WTC11 (cell line): ENCODE results near the gene CENPX. TPM values are rescaled to one million over a fixed set of nuclear protein-coding genes. Genes with fewer than 3 reads are reported as not detected.

ENCODE experiments used
- ATAC-seq: fragments of 200-7000 bp; cut with Tn5 transposase; 2 replicates; pipeline ENCODE4 v1.10.0; 2021; ENCODE audit warnings: mild to moderate bottlenecking, moderate library complexity
- CTCF ChIA-PET: fragments of 300-600 bp; sonication (Branson Sonifier 250); formaldehyde crosslinking; loops from one replicate; lab custom pipeline; 2021; ENCODE audit warnings: antibody characterized with exemption; lab: Charles Lee
- POLR2A ChIA-PET: fragments of 350-600 bp; sonication (Branson Sonifier 250); formaldehyde crosslinking; loops from one replicate; lab custom pipeline; 2021; ENCODE audit warnings: antibody characterized with exemption; lab: Charles Lee
- DNase-seq: peaks from one replicate; pipeline ENCODE4 v3.0.0; 2021; ENCODE audit warnings: low spot score
- H3K27ac Mint-ChIP-seq: 2 replicates; pipeline ENCODE4 v1.8.0; 2021; ENCODE audit warnings: mixed read lengths
- H3K27me3 Mint-ChIP-seq: 2 replicates; pipeline ENCODE4 v1.8.0; 2021; ENCODE audit warnings: low read depth, mild to moderate bottlenecking, moderate library complexity, mixed read lengths
- H3K36me3 Mint-ChIP-seq: 2 replicates; pipeline ENCODE4 v1.8.0; 2021; ENCODE audit warnings: mixed read lengths
- H3K4me1 Mint-ChIP-seq: 2 replicates; pipeline ENCODE4 v1.8.0; 2022; ENCODE audit warnings: mixed read lengths
- H3K4me3 Mint-ChIP-seq: 2 replicates; pipeline ENCODE4 v1.8.0; 2021; ENCODE audit warnings: mild to moderate bottlenecking, moderate library complexity, mixed read lengths
- H3K9me3 Mint-ChIP-seq: 2 replicates; pipeline ENCODE4 v1.8.0; 2021; ENCODE audit warnings: mixed read lengths
- IRF2 ChIP-seq: sonication (generic); formaldehyde crosslinking; IDR thresholded peaks from 2 replicates; pipeline ENCODE4 v1.8.0; 2022; ENCODE audit warnings: low read depth, missing genetic modification reagents, borderline replicate concordance
- NFYB ChIP-seq: sonication (generic); formaldehyde crosslinking; conservative IDR thresholded peaks from 2 replicates; pipeline ENCODE4 v1.8.0; 2022; ENCODE audit warnings: low read depth, missing genetic modification reagents
- SOX15 ChIP-seq: fragments of 250-450 bp; sonication (Bioruptor Pico); IDR thresholded peaks from 2 replicates; pipeline ENCODE4 v1.9.0; 2021; ENCODE audit warnings: mild to moderate bottlenecking
- TEAD4 ChIP-seq: sonication (generic); formaldehyde crosslinking; IDR thresholded peaks from 2 replicates; pipeline ENCODE4 v1.8.0; 2022; ENCODE audit warnings: mild to moderate bottlenecking, missing genetic modification reagents
- TP53 ChIP-seq: sonication (generic); formaldehyde crosslinking; IDR thresholded peaks from 2 replicates; pipeline ENCODE4 v1.8.1; 2023; ENCODE audit warnings: mild to moderate bottlenecking, missing genetic modification reagents
- total RNA-seq: library from RNA; stranded (reverse); gene quantifications from 3 replicates; pipeline ENCODE4 v1.2.3, GENCODE V29; 2021
- TF ChIP-seq, protein P1 (sequence below): sonication (generic); formaldehyde crosslinking; IDR thresholded peaks from 2 replicates; pipeline ENCODE4 v1.8.0; 2023; ENCODE audit warnings: missing genetic modification reagents, mild to moderate bottlenecking, borderline replicate concordance
- TF ChIP-seq, protein P2 (sequence below): fragments of 250-450 bp; sonication (Bioruptor Pico); IDR thresholded peaks from 2 replicates; pipeline ENCODE4 v1.8.0; 2021; ENCODE audit warnings: mild to moderate bottlenecking
- TF ChIP-seq, protein P3 (sequence below): fragments of 250-450 bp; sonication (Bioruptor Pico); conservative IDR thresholded peaks from 2 replicates; pipeline ENCODE4 v1.9.0; 2021; ENCODE audit warnings: mild to moderate bottlenecking
- TF ChIP-seq, protein P4 (sequence below): fragments of 250-450 bp; sonication (Bioruptor Pico); IDR thresholded peaks from 2 replicates; pipeline ENCODE4 v1.9.0; 2021; ENCODE audit warnings: mild to moderate bottlenecking
- TF ChIP-seq, protein P5 (sequence below): sonication (generic); formaldehyde crosslinking; IDR thresholded peaks from 2 replicates; pipeline ENCODE4 v1.8.0; 2022; ENCODE audit warnings: mild to moderate bottlenecking, missing genetic modification reagents
- TF ChIP-seq, protein P6 (sequence below): sonication (generic); formaldehyde crosslinking; IDR thresholded peaks from 2 replicates; pipeline ENCODE4 v1.8.1; 2023; ENCODE audit warnings: mild to moderate bottlenecking, missing genetic modification reagents, borderline replicate concordance
- TF ChIP-seq, protein P7 (sequence below): sonication (generic); formaldehyde crosslinking; IDR thresholded peaks from 2 replicates; pipeline ENCODE4 v1.8.1; 2022; ENCODE audit warnings: low read depth, mild to moderate bottlenecking, moderate library complexity, missing genetic modification reagents, borderline replicate concordance

Gene CENPX
- total RNA-seq, 1 experiment from 2014 or later: 121 TPM

DNA sequence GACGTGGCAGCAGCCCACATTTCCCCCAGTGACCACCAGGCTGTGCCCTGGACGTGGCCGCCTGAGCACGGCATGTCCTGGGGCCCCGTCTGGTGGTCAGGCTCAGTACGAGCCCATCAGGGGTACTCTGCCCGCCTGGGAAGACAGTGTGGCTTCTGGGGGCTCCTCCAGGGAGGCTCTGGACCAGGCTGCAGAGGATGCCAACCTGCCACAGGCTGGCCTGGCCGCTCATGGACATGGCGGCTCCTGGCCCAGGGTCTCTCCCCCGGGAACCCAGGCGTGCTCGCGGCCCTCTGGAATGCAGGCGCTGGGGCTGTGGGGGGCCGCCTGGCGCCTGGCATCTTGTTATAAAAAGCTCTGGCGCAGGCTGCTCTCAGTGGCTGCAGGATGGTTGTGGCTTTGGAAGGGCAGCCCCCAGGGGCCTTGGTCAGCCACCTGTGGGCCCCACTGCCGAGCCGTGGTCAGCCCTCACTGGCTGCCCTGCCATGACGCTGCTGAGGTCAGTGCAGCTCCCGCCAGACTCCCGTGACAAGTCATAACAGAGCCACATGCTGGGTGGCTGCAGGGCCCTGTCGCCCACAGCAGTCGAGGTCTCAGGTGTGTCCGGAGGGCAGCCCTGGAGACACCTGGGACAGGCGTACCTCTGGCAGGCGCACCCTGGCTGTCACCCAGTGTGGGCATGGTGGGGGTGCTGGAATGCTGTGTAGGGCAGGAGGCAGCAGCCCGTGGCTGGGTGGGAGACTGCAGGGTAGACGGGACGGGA lies 15.0 kb downstream of the CENPX start:
- CTCF ChIA-PET: interaction anchor here (3.0 kb wide), 1 partner anchor 13 kb away, joined by 16 read pairs; no protein-coding TSS in a partner anchor
- Mint-ChIP-seq H3K36me3 (no peaks in the 10 kb centered on the region), H3K4me1 (no peaks in the 10 kb centered on the region), H3K4me3 (no peak overlapping the region), H3K27ac (0 out of 2 replicates have a peak overlapping the region, but pooled peaks have one; percentile 27), H3K9me3 (no peaks in the 10 kb centered on the region), H3K27me3 (no peaks in the 10 kb centered on the region)
- POLR2A ChIA-PET: no interaction called here
- DNase-seq (no peak), ATAC-seq (no peak)
- TF ChIP-seq, protein P1, sequence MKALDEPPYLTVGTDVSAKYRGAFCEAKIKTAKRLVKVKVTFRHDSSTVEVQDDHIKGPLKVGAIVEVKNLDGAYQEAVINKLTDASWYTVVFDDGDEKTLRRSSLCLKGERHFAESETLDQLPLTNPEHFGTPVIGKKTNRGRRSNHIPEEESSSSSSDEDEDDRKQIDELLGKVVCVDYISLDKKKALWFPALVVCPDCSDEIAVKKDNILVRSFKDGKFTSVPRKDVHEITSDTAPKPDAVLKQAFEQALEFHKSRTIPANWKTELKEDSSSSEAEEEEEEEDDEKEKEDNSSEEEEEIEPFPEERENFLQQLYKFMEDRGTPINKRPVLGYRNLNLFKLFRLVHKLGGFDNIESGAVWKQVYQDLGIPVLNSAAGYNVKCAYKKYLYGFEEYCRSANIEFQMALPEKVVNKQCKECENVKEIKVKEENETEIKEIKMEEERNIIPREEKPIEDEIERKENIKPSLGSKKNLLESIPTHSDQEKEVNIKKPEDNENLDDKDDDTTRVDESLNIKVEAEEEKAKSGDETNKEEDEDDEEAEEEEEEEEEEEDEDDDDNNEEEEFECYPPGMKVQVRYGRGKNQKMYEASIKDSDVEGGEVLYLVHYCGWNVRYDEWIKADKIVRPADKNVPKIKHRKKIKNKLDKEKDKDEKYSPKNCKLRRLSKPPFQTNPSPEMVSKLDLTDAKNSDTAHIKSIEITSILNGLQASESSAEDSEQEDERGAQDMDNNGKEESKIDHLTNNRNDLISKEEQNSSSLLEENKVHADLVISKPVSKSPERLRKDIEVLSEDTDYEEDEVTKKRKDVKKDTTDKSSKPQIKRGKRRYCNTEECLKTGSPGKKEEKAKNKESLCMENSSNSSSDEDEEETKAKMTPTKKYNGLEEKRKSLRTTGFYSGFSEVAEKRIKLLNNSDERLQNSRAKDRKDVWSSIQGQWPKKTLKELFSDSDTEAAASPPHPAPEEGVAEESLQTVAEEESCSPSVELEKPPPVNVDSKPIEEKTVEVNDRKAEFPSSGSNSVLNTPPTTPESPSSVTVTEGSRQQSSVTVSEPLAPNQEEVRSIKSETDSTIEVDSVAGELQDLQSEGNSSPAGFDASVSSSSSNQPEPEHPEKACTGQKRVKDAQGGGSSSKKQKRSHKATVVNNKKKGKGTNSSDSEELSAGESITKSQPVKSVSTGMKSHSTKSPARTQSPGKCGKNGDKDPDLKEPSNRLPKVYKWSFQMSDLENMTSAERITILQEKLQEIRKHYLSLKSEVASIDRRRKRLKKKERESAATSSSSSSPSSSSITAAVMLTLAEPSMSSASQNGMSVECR: no peak
- no peak for TF ChIP-seq SOX15
- TF ChIP-seq TP53 (CRISPR knock-in tag): no peak
- TF ChIP-seq TEAD4 (CRISPR knock-in tag): no peak
- TF ChIP-seq, protein P2, sequence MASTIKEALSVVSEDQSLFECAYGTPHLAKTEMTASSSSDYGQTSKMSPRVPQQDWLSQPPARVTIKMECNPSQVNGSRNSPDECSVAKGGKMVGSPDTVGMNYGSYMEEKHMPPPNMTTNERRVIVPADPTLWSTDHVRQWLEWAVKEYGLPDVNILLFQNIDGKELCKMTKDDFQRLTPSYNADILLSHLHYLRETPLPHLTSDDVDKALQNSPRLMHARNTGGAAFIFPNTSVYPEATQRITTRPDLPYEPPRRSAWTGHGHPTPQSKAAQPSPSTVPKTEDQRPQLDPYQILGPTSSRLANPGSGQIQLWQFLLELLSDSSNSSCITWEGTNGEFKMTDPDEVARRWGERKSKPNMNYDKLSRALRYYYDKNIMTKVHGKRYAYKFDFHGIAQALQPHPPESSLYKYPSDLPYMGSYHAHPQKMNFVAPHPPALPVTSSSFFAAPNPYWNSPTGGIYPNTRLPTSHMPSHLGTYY (CRISPR knock-in tag): no peak
- TF ChIP-seq, protein P3, sequence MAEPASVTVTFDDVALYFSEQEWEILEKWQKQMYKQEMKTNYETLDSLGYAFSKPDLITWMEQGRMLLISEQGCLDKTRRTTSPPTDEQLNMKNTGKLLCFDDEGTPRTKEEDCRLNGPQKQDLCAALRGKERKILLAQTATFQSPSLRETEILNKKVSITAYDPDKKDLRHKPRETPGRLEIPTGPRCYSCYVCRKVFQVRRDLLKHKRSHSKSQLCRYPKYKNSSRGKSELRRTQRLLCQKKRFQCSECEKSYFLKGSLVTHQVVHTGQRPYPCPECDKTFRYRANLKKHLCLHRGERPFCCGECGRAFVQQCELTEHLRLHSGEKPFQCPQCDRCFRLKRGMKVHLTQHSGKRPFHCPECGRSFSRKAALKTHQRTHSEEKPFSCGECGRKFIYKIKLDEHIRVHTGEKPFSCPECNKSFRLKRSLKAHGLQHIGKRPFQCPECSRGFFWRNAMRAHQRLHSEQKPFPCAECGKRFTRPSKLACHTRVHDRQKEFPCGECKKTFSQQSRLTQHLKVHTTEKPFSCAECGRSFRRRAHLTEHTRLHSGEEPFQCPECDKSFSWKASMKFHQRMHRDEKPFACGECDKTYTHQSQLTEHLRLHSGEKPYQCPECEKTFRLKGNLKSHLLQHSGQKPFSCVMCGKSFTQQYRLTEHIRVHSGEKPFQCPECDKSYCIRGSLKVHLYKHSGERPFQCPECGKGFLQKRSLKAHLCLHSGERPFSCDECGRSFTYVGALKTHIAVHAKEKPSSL (CRISPR knock-in tag): no peak

DNA sequence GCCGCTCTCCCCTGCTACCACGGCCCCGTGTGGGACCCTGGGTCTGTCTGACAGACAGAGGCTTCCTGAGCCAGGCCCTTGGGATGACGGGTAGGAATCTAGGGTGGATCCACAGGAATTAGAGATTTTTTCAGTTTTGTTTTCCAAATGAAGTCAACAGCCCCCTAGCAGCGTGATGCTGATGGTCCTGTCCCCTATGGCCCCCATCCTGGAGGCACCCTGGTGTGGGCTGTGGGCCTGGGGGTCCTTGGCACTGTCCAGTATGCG lies 15.5 kb downstream of the CENPX start:
- no peaks in the 10 kb centered on the region for H3K4me1 Mint-ChIP-seq
- H3K4me3 Mint-ChIP-seq: no peak overlapping the region
- no peaks in the 10 kb centered on the region for H3K36me3 Mint-ChIP-seq
- H3K27me3 Mint-ChIP-seq: no peaks in the 10 kb centered on the region
- CTCF ChIA-PET: no interaction called here
- DNase-seq: no peak
- H3K9me3 Mint-ChIP-seq: no peaks in the 10 kb centered on the region
- ATAC-seq: no peak
- no peak overlapping the region for H3K27ac Mint-ChIP-seq
- POLR2A ChIA-PET: no interaction called here
- TF ChIP-seq, protein P4, sequence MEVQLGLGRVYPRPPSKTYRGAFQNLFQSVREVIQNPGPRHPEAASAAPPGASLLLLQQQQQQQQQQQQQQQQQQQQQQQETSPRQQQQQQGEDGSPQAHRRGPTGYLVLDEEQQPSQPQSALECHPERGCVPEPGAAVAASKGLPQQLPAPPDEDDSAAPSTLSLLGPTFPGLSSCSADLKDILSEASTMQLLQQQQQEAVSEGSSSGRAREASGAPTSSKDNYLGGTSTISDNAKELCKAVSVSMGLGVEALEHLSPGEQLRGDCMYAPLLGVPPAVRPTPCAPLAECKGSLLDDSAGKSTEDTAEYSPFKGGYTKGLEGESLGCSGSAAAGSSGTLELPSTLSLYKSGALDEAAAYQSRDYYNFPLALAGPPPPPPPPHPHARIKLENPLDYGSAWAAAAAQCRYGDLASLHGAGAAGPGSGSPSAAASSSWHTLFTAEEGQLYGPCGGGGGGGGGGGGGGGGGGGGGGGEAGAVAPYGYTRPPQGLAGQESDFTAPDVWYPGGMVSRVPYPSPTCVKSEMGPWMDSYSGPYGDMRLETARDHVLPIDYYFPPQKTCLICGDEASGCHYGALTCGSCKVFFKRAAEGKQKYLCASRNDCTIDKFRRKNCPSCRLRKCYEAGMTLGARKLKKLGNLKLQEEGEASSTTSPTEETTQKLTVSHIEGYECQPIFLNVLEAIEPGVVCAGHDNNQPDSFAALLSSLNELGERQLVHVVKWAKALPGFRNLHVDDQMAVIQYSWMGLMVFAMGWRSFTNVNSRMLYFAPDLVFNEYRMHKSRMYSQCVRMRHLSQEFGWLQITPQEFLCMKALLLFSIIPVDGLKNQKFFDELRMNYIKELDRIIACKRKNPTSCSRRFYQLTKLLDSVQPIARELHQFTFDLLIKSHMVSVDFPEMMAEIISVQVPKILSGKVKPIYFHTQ (CRISPR knock-in tag): no peak
- TF ChIP-seq, protein P5, sequence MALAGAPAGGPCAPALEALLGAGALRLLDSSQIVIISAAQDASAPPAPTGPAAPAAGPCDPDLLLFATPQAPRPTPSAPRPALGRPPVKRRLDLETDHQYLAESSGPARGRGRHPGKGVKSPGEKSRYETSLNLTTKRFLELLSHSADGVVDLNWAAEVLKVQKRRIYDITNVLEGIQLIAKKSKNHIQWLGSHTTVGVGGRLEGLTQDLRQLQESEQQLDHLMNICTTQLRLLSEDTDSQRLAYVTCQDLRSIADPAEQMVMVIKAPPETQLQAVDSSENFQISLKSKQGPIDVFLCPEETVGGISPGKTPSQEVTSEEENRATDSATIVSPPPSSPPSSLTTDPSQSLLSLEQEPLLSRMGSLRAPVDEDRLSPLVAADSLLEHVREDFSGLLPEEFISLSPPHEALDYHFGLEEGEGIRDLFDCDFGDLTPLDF: no peak
- TF ChIP-seq, protein P6, sequence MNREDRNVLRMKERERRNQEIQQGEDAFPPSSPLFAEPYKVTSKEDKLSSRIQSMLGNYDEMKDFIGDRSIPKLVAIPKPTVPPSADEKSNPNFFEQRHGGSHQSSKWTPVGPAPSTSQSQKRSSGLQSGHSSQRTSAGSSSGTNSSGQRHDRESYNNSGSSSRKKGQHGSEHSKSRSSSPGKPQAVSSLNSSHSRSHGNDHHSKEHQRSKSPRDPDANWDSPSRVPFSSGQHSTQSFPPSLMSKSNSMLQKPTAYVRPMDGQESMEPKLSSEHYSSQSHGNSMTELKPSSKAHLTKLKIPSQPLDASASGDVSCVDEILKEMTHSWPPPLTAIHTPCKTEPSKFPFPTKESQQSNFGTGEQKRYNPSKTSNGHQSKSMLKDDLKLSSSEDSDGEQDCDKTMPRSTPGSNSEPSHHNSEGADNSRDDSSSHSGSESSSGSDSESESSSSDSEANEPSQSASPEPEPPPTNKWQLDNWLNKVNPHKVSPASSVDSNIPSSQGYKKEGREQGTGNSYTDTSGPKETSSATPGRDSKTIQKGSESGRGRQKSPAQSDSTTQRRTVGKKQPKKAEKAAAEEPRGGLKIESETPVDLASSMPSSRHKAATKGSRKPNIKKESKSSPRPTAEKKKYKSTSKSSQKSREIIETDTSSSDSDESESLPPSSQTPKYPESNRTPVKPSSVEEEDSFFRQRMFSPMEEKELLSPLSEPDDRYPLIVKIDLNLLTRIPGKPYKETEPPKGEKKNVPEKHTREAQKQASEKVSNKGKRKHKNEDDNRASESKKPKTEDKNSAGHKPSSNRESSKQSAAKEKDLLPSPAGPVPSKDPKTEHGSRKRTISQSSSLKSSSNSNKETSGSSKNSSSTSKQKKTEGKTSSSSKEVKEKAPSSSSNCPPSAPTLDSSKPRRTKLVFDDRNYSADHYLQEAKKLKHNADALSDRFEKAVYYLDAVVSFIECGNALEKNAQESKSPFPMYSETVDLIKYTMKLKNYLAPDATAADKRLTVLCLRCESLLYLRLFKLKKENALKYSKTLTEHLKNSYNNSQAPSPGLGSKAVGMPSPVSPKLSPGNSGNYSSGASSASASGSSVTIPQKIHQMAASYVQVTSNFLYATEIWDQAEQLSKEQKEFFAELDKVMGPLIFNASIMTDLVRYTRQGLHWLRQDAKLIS: no peak
- TF ChIP-seq IRF2 (CRISPR knock-in tag) (no peak), NFYB (CRISPR knock-in tag) (no peak)
- TF ChIP-seq, protein P7, sequence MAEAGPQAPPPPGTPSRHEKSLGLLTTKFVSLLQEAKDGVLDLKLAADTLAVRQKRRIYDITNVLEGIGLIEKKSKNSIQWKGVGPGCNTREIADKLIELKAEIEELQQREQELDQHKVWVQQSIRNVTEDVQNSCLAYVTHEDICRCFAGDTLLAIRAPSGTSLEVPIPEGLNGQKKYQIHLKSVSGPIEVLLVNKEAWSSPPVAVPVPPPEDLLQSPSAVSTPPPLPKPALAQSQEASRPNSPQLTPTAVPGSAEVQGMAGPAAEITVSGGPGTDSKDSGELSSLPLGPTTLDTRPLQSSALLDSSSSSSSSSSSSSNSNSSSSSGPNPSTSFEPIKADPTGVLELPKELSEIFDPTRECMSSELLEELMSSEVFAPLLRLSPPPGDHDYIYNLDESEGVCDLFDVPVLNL (CRISPR knock-in tag): no peak
- TF ChIP-seq, protein P2 (CRISPR knock-in tag): no peak
